Measurements from ENCODE around the gene ATP8A2. TPM values are rescaled to one million over a fixed set of nuclear protein-coding genes. Genes with fewer than 3 reads are reported as not detected.

Gene ATP8A2
- total and polyA plus RNA-seq, 10 of the 15 experiments (the other 5 are each of a cell fraction or from before 2014, with no cell fraction given): 0.01 to 0.04 (median 0.04) TPM; not detected in 7

DNA sequence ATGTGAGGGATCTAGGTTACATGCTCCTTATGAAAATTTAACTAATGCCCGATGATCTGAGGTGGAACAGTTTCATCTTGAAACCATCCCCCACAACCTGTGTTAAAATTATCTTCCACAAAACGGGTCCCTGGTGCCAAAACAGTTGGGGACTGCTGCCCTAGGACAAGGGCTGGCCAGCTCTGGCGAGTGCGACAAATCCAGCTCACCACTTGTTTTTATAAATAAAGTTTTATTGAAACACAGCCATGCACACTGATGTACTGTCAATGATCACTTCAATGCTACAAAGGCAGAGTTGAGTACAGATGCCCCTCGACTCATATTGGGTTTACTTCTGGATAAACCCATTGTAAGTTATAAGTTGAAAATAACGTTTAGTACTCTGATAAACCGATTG, 235.3 kb downstream of the ATP8A2 start:
- no peak overlapping the region for H3K9ac ChIP-seq (ENCODE audit: control insufficient read depth, insufficient read depth, low read length)
- H3K27ac ChIP-seq (ENCODE audit: control insufficient read depth, insufficient read depth): no peak overlapping the region
- no peak overlapping the region for H3K4me2 ChIP-seq (ENCODE audit: control insufficient read depth, insufficient read depth)
- no peaks in the 10 kb centered on the region for H3K9me3 ChIP-seq (replicated peaks; ENCODE audit: control insufficient read depth, insufficient read depth, low read length)
- RAD21 ChIA-PET (ENCODE audit: unreplicated experiment): no interaction called here
- no peaks in the 10 kb centered on the region for H4K20me1 ChIP-seq (ENCODE audit: control insufficient read depth, insufficient read depth)
- TF ChIP-seq, protein P1, sequence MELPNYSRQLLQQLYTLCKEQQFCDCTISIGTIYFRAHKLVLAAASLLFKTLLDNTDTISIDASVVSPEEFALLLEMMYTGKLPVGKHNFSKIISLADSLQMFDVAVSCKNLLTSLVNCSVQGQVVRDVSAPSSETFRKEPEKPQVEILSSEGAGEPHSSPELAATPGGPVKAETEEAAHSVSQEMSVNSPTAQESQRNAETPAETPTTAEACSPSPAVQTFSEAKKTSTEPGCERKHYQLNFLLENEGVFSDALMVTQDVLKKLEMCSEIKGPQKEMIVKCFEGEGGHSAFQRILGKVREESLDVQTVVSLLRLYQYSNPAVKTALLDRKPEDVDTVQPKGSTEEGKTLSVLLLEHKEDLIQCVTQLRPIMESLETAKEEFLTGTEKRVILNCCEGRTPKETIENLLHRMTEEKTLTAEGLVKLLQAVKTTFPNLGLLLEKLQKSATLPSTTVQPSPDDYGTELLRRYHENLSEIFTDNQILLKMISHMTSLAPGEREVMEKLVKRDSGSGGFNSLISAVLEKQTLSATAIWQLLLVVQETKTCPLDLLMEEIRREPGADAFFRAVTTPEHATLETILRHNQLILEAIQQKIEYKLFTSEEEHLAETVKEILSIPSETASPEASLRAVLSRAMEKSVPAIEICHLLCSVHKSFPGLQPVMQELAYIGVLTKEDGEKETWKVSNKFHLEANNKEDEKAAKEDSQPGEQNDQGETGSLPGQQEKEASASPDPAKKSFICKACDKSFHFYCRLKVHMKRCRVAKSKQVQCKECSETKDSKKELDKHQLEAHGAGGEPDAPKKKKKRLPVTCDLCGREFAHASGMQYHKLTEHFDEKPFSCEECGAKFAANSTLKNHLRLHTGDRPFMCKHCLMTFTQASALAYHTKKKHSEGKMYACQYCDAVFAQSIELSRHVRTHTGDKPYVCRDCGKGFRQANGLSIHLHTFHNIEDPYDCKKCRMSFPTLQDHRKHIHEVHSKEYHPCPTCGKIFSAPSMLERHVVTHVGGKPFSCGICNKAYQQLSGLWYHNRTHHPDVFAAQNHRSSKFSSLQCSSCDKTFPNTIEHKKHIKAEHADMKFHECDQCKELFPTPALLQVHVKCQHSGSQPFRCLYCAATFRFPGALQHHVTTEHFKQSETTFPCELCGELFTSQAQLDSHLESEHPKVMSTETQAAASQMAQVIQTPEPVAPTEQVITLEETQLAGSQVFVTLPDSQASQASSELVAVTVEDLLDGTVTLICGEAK (IDR thresholded peaks at IDR 0.05; ENCODE audit: borderline replicate concordance): peak; percentile 61; the same call in 1 of the 2 replicates
- no peak for TF ChIP-seq BRCA1 (IDR thresholded peaks at IDR 0.05; ENCODE audit: low read depth, low read length)
- H2AFZ ChIP-seq (ENCODE audit: control insufficient read depth, low read depth, low read length): no peak overlapping the region
- no peaks in the 10 kb centered on the region for H3K4me1 ChIP-seq (ENCODE audit: control insufficient read depth, insufficient read depth, low read length)
- no peak for ATAC-seq
- H3K4me3 ChIP-seq: no peak overlapping the region
- H3K79me2 ChIP-seq (ENCODE audit: control insufficient read depth, insufficient read depth, low read length): no peaks in the 10 kb centered on the region
- no peaks in the 10 kb centered on the region for H3K36me3 ChIP-seq (ENCODE audit: control insufficient read depth in 2 of 2, insufficient read depth in 2 of 2, low read length in 1 of 2)
- SMC1A ChIA-PET (ENCODE audit: uncharacterized antibody, unreplicated experiment): no interaction called here
- WGBS (ENCODE audit: insufficient coverage, insufficient replicate concordance, low lambda C conversion rate, missing lambda C conversion rate): 24% methylated on average over 7 of the region's 7 CpGs
- POLR2A ChIA-PET: no interaction called here
- no peak for FAIRE-seq
- no peak for DNase-seq (ENCODE audit: low read depth, low spot score)
- in situ Hi-C loops (cut with MboI) (no loop called here), intact Hi-C loops (cut with micrococcal nuclease; ENCODE audit: unreplicated experiment) (no loop called here)
- no TSS peak for BruUV-seq (replicated peaks)
- CTCF ChIA-PET: no interaction called here
- no peaks in the 10 kb centered on the region for H3K27me3 ChIP-seq (replicated peaks in 1 of 2; ENCODE audit: control insufficient read depth in 2 of 2, insufficient read depth in 2 of 2, low read length in 1 of 2)

DNA sequence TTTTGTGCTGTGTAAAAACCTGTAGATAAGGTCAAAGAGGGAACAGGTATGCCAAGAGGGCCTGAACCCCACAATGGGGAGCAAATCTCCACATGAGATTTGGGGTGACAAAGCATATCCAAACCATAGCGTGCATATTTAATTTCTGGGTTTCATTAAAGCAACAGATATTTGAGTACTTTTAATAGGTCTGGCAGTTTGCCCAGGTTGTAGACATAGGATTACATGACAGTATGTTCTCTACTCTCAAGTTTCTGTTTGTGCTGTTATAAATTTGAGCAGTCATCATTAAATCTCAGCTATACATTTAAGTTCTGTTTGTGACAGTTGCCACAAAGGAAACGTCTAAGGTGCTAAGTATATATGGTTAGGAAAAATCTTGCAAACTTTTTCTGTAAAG, 236.4 kb downstream of the ATP8A2 start:
- ChIA-PET POLR2A (no interaction called here), SMC1A (ENCODE audit: uncharacterized antibody, unreplicated experiment) (no interaction called here), CTCF (no interaction called here), RAD21 (ENCODE audit: unreplicated experiment) (no interaction called here)
- intact Hi-C loops (cut with micrococcal nuclease; ENCODE audit: unreplicated experiment): no loop called here
- no TSS peak for BruUV-seq (replicated peaks)
- Histone ChIP-seq H2AFZ (ENCODE audit: control insufficient read depth, low read depth, low read length) (no peak overlapping the region), H3K36me3 (ENCODE audit: control insufficient read depth in 2 of 2, insufficient read depth in 2 of 2, low read length in 1 of 2) (no peaks in the 10 kb centered on the region), H3K4me2 (ENCODE audit: control insufficient read depth, insufficient read depth) (no peak overlapping the region), H3K4me1 (ENCODE audit: control insufficient read depth, insufficient read depth, low read length) (no peaks in the 10 kb centered on the region), H3K79me2 (ENCODE audit: control insufficient read depth, insufficient read depth, low read length) (no peaks in the 10 kb centered on the region), H4K20me1 (ENCODE audit: control insufficient read depth, insufficient read depth) (no peaks in the 10 kb centered on the region), H3K27me3 (replicated peaks in 1 of 2; ENCODE audit: control insufficient read depth in 2 of 2, insufficient read depth in 2 of 2, low read length in 1 of 2) (no peaks in the 10 kb centered on the region), H3K9ac (ENCODE audit: control insufficient read depth, insufficient read depth, low read length) (no peak overlapping the region), H3K9me3 (replicated peaks; ENCODE audit: control insufficient read depth, insufficient read depth, low read length) (no peaks in the 10 kb centered on the region), H3K27ac (ENCODE audit: control insufficient read depth, insufficient read depth) (no peak overlapping the region), H3K4me3 (no peak overlapping the region)
- DNase-seq (ENCODE audit: low read depth, low spot score) (no peak), ATAC-seq (no peak), FAIRE-seq (no peak)
- 0% methylated on average over 2 of the region's 2 CpGs for WGBS (ENCODE audit: insufficient coverage, insufficient replicate concordance, low lambda C conversion rate, missing lambda C conversion rate)
- in situ Hi-C loops (cut with MboI): no loop called here
- TF ChIP-seq GATAD2B (conservative IDR thresholded peaks at IDR 0.05; ENCODE audit: low read depth) (no peak), KAT2A (conservative IDR thresholded peaks at IDR 0.05; ENCODE audit: control insufficient read depth, low read depth, low read length) (no peak), PAX8 (IDR thresholded peaks at IDR 0.05) (no peak), POU2F2 (IDR thresholded peaks at IDR 0.05; ENCODE audit: borderline replicate concordance, low read depth, low read length) (no peak), NFYA (IDR thresholded peaks at IDR 0.05; ENCODE audit: borderline replicate concordance, low read depth, low read length) (no peak), PML (IDR thresholded peaks at IDR 0.05; ENCODE audit: low read length) (no peak), GABPA (IDR thresholded peaks at IDR 0.05; ENCODE audit: low read depth) (no peak), TARDBP (IDR thresholded peaks at IDR 0.05; ENCODE audit: borderline replicate concordance) (no peak), RUNX3 (IDR thresholded peaks at IDR 0.05; ENCODE audit: low read length) (no peak), IKZF1 (conservative IDR thresholded peaks at IDR 0.05) (no peak)
- TF ChIP-seq, protein P2, sequence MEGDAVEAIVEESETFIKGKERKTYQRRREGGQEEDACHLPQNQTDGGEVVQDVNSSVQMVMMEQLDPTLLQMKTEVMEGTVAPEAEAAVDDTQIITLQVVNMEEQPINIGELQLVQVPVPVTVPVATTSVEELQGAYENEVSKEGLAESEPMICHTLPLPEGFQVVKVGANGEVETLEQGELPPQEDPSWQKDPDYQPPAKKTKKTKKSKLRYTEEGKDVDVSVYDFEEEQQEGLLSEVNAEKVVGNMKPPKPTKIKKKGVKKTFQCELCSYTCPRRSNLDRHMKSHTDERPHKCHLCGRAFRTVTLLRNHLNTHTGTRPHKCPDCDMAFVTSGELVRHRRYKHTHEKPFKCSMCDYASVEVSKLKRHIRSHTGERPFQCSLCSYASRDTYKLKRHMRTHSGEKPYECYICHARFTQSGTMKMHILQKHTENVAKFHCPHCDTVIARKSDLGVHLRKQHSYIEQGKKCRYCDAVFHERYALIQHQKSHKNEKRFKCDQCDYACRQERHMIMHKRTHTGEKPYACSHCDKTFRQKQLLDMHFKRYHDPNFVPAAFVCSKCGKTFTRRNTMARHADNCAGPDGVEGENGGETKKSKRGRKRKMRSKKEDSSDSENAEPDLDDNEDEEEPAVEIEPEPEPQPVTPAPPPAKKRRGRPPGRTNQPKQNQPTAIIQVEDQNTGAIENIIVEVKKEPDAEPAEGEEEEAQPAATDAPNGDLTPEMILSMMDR (IDR thresholded peaks at IDR 0.05 in 2 of 3, conservative IDR thresholded peaks at IDR 0.05 in 1 of 3; ENCODE audit: control insufficient read depth in 2 of 3, extremely low read depth in 1 of 3, insufficient read depth in 1 of 3, low read depth in 3 of 3, low read length in 3 of 3): no peak

Measured in GM12878 (cell line).